CD14-positive monocyte (primary cell): Measurements from ENCODE around the gene RNF40. TPM values are rescaled to one million over a fixed set of nuclear protein-coding genes. Genes with fewer than 3 reads are reported as not detected.

Experiments used
- DNase-seq, 3 donors: peaks; one replicate each; pipeline ENCODE4 v3.0.0-alpha.2; 2011 to 2022
- H2AFZ ChIP-seq: 2 replicates; pipeline ENCODE4 v1.6.0; 2012; ENCODE audit warnings: mild to moderate bottlenecking, low read depth, low read length, inconsistent platforms; ENCODE audit not compliant: insufficient read depth, poor library complexity, severe bottlenecking
- H3K27ac ChIP-seq, 2 donors: 1 replicate in 1 of 2; 2 replicates in 1 of 2; pipeline ENCODE4 v1.5.1; 2012 to 2013; ENCODE audit warnings: low read length in 2 of 2, control low read depth in 1 of 2, inconsistent platforms in 1 of 2, low read depth in 1 of 2, mild to moderate bottlenecking in 1 of 2
- H3K27me3 ChIP-seq, 2 donors: one replicate each; pipeline versions ENCODE4 v1.6.0 to v1.6.1; 2011 to 2013; ENCODE audit warnings: low read length in 2 of 2; ENCODE audit not compliant: control insufficient read depth in 2 of 2, insufficient read depth in 2 of 2
- H3K36me3 ChIP-seq, 2 donors: replicated peaks in 1 of 2; 1 replicate in 1 of 2; 2 replicates in 1 of 2; pipeline versions ENCODE4 v1.5.1 to v1.6.1; 2012 to 2013; ENCODE audit warnings: low read length in 2 of 2, control low read depth in 1 of 2, inconsistent platforms in 1 of 2, mild to moderate bottlenecking in 1 of 2; ENCODE audit not compliant: insufficient read depth in 2 of 2, control insufficient read depth in 1 of 2
- H3K4me1 ChIP-seq, 2 donors: 1 replicate in 1 of 2; 2 replicates in 1 of 2; pipeline versions ENCODE4 v1.5.1 to v1.6.1; 2012 to 2013; ENCODE audit warnings: low read length in 2 of 2, control low read depth in 1 of 2, inconsistent platforms in 1 of 2, mild to moderate bottlenecking in 1 of 2, moderate library complexity in 1 of 2; ENCODE audit not compliant: insufficient read depth in 2 of 2, control insufficient read depth in 1 of 2
- H3K4me2 ChIP-seq: replicated peaks from 2 replicates; pipeline ENCODE3; 2012; ENCODE audit warnings: low read length, moderate library complexity, mild to moderate bottlenecking; ENCODE audit not compliant: poor library complexity, severe bottlenecking; ENCODE audit errors: extremely low read depth
- H3K4me3 ChIP-seq, 3 experiments: fragments of 200-600 bp in 1 of 3; sonication (generic) in 1 of 3; replicated peaks in 1 of 3; 1 replicate in 2 of 3; 2 replicates in 1 of 3; pipeline ENCODE4 v1.5.1; 2011 to 2013; ENCODE audit warnings: low read length in 3 of 3, mild to moderate bottlenecking in 3 of 3, control low read depth in 2 of 3, low read depth in 2 of 3, inconsistent platforms in 1 of 3, moderate library complexity in 1 of 3
- H3K79me2 ChIP-seq: 2 replicates; pipeline ENCODE4 v1.6.0; 2012; ENCODE audit warnings: mild to moderate bottlenecking, control low read depth, inconsistent platforms, low read length, moderate library complexity; ENCODE audit not compliant: insufficient read depth
- H3K9ac ChIP-seq: 2 replicates; pipeline ENCODE4 v1.6.0; 2017; ENCODE audit warnings: low read length, mild to moderate bottlenecking; ENCODE audit not compliant: insufficient read depth, poor library complexity, severe bottlenecking
- H3K9me3 ChIP-seq, 2 donors: replicated peaks in 1 of 2; 1 replicate in 1 of 2; 2 replicates in 1 of 2; pipeline versions ENCODE4 v1.5.1 to v1.6.1; 2012 to 2013; ENCODE audit warnings: low read length in 2 of 2, control low read depth in 1 of 2; ENCODE audit not compliant: control insufficient read depth in 1 of 2, insufficient read depth in 1 of 2
- H4K20me1 ChIP-seq: 2 replicates; pipeline ENCODE4 v1.6.0; 2012; ENCODE audit warnings: mild to moderate bottlenecking, low read length, control low read depth, moderate library complexity; ENCODE audit not compliant: insufficient read depth
- H3K27ac Mint-ChIP-seq, 7 donors: one replicate each; pipeline ENCODE4 v1.8.0; 2020; ENCODE audit warnings: mild to moderate bottlenecking in 7 of 7, mixed read lengths in 7 of 7, moderate library complexity in 6 of 7, inconsistent platforms in 2 of 7
- H3K27me3 Mint-ChIP-seq, 3 donors: one replicate each; pipeline ENCODE4 v1.8.0; 2021 to 2022; ENCODE audit warnings: low read depth in 3 of 3, mild to moderate bottlenecking in 3 of 3, mixed read lengths in 3 of 3, moderate library complexity in 3 of 3, inconsistent platforms in 1 of 3
- H3K36me3 Mint-ChIP-seq, 2 donors: one replicate each; pipeline ENCODE4 v1.8.0; 2020; ENCODE audit warnings: mixed read lengths in 2 of 2, inconsistent platforms in 1 of 2, mild to moderate bottlenecking in 1 of 2
- H3K4me1 Mint-ChIP-seq: one replicate; pipeline ENCODE4 v1.8.0; 2020; ENCODE audit warnings: mild to moderate bottlenecking, mixed read lengths
- H3K4me3 Mint-ChIP-seq, 2 donors: one replicate each; pipeline ENCODE4 v1.8.0; 2020; ENCODE audit warnings: mild to moderate bottlenecking in 2 of 2, mixed read lengths in 2 of 2, moderate library complexity in 1 of 2
- H3K9me3 Mint-ChIP-seq, 7 donors: one replicate each; pipeline ENCODE4 v1.8.0; 2020 to 2022; ENCODE audit warnings: mixed read lengths in 7 of 7, mild to moderate bottlenecking in 6 of 7, moderate library complexity in 6 of 7, inconsistent platforms in 2 of 7
- WGBS: methylation state at CpG from one replicate; pipeline ENCODE4 v1.1.5; 2013; ENCODE audit warnings: missing lambda C conversion rate; ENCODE audit not compliant: insufficient coverage; 5-methylcytosine and 5-hydroxymethylcytosine counted together
- intact Hi-C, 2 donors: fragments of 100-400 bp; cut with micrococcal nuclease; formaldehyde crosslinking; loops; one replicate each; pipeline versions ENCODE4 v1.15.0 to v1.15.1; 2023
- polyA plus RNA-seq, 3 donors: library from polyadenylated mRNA; depleted of rRNA in 1 of 3; unstranded in 2 of 3; stranded (reverse) in 1 of 3; fragments of 300-500 nt in 2 of 3; fragments of >200 nt in 1 of 3; fragmentation: Illumina TruSeq in 2 of 3; gene quantifications; 1 replicate in 2 of 3; 2 replicates in 1 of 3; pipeline ENCODE4 v1.2.3, GENCODE V29; 2012 to 2021
- TF ChIP-seq, protein P1 (sequence below): fragments of 200-600 bp; IDR thresholded peaks from one replicate; pipeline ENCODE4 v1.8.0; 2022; ENCODE audit warnings: antibody characterized with exemption, mild to moderate bottlenecking

RNF40 gene
- polyA plus RNA-seq, 3 donors: 14.8 to 53.5 (median 34.9) TPM

DNA sequence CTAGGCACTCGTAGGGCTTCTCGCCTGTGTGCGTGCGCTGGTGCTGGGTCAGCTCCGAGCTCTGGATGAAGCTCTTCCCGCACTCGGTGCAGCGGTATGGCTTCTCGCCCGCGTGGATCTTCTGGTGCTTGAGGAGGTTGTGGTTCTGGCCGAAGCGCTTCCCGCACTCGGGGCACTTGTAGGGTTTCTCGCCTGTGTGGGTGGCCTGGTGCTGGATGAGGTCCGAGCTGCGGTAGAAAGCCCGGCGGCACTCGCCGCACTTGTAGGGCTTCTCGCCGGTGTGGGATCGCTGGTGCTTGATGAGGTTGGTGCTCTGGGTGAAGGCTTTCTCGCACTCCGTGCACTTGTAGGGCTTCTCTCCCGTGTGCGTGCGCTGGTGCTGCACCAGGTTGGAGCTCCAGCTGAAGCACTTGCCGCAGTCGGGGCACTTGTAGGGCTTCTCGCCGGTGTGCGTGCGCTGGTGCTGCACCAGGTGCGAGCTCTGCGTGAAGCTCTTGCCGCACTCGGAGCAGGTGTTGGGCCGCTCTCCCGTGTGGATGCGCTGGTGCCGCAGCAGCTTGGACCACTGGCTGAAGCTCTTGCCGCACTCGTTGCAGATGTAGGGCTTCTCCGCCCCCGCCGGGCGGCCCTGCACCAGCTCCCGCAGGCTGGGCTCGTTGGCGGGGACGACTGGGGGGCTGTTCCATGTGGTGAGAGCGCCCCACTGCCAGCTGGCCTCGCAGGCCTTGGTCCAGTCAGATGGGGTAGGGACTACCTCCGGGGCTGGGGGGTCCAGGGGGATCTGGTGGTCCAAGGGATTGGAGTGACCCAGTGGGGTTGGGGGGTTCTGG is 21.4 kb downstream of the RNF40 start:
- DNase-seq: no peak
- peaks cover 53% of the 10 kb centered on the region for H3K4me1 Mint-ChIP-seq
- H3K4me3 Mint-ChIP-seq: no peak overlapping the region
- Histone ChIP-seq H3K79me2 (peaks cover 24% of the 10 kb centered on the region), H3K9me3 (no peaks in the 10 kb centered on the region), H3K36me3 (peaks cover 19 to 25% of the 10 kb centered on the region in 2 donors), H3K27me3 (no peaks in the 10 kb centered on the region), H4K20me1 (no peaks in the 10 kb centered on the region), H3K27ac (no peak overlapping the region), H3K4me1 (peaks cover 31 to 37% of the 10 kb centered on the region in 2 donors), H2AFZ (no peak overlapping the region), H3K4me3 (no peak overlapping the region), H3K4me2 (no peak overlapping the region), H3K9ac (no peak overlapping the region)
- H3K9me3 Mint-ChIP-seq: peaks cover 0 to 2% (median 0%) of the 10 kb centered on the region in 7 donors
- 97% methylated on average over 53 of the region's 57 CpGs for WGBS
- H3K27me3 Mint-ChIP-seq: peaks cover 3 to 6% (median 4%) of the 10 kb centered on the region in 3 donors
- intact Hi-C loops: no loop called here
- H3K27ac Mint-ChIP-seq: peak overlapping the region in 1 of 7 donors; percentile 64
- H3K36me3 Mint-ChIP-seq: peaks cover 16 to 31% of the 10 kb centered on the region in 2 donors
- TF ChIP-seq, protein P1, sequence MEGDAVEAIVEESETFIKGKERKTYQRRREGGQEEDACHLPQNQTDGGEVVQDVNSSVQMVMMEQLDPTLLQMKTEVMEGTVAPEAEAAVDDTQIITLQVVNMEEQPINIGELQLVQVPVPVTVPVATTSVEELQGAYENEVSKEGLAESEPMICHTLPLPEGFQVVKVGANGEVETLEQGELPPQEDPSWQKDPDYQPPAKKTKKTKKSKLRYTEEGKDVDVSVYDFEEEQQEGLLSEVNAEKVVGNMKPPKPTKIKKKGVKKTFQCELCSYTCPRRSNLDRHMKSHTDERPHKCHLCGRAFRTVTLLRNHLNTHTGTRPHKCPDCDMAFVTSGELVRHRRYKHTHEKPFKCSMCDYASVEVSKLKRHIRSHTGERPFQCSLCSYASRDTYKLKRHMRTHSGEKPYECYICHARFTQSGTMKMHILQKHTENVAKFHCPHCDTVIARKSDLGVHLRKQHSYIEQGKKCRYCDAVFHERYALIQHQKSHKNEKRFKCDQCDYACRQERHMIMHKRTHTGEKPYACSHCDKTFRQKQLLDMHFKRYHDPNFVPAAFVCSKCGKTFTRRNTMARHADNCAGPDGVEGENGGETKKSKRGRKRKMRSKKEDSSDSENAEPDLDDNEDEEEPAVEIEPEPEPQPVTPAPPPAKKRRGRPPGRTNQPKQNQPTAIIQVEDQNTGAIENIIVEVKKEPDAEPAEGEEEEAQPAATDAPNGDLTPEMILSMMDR: no peak

DNA sequence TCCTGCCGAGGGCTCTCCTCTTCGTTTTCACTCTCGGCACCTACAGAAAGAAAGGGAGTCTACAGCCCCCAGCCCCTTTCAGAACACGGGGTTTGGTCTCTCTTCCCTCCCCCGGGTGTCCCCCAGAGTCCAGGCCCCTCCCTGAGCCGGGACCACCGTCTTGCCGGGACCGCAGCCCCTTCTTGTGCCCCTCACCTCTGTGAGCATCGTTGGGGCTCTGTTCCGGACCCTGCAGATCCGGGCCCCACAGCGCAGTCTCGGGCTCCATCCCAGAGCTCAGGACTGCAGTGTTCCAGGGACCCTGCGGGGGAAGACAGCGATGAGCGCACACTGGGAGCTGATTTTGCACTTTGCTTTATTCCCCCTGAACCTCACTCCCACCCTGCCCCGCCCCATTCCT is 22.1 kb downstream of the RNF40 start:
- H3K4me3 ChIP-seq: no peak overlapping the region
- no peak overlapping the region for H3K27ac Mint-ChIP-seq
- no peak overlapping the region for H2AFZ ChIP-seq
- no peak overlapping the region for H3K4me3 Mint-ChIP-seq
- H3K9ac ChIP-seq: no peak overlapping the region
- no peaks in the 10 kb centered on the region for H3K9me3 ChIP-seq
- peaks cover 0 to 2% (median 0%) of the 10 kb centered on the region in 7 donors for H3K9me3 Mint-ChIP-seq
- 95% methylated on average over 16 of the region's 18 CpGs for WGBS
- no peaks in the 10 kb centered on the region for H4K20me1 ChIP-seq
- DNase-seq: no peak
- H3K4me1 Mint-ChIP-seq: peaks cover 48% of the 10 kb centered on the region
- H3K27me3 ChIP-seq: no peaks in the 10 kb centered on the region
- TF ChIP-seq, protein P1: no peak
- H3K27ac ChIP-seq: no peak overlapping the region
- peaks cover 2 to 6% (median 4%) of the 10 kb centered on the region in 3 donors for H3K27me3 Mint-ChIP-seq
- H3K4me1 ChIP-seq: peaks cover 31 to 37% of the 10 kb centered on the region in 2 donors
- intact Hi-C loops: no loop called here
- H3K36me3 ChIP-seq: peaks cover 19 to 25% of the 10 kb centered on the region in 2 donors
- peaks cover 24% of the 10 kb centered on the region for H3K79me2 ChIP-seq
- H3K36me3 Mint-ChIP-seq: peaks cover 16 to 31% of the 10 kb centered on the region in 2 donors
- no peak overlapping the region for H3K4me2 ChIP-seq
